NAMALWA (cell line): Measurements from ENCODE around the gene MICALL1.

Experiments used
- DNase-seq: peaks from one replicate; pipeline ENCODE4 v3.0.0-alpha.2; 2015; ENCODE audit warnings: low spot score

Gene MICALL1

GRCh38 chr22:37904572-37905533, 1.2 kb upstream of the MICALL1 start:
- no peak for DNase-seq

GRCh38 chr22:37906364-37907008, 389 bp downstream of the MICALL1 start:
- peak; percentile 38 for DNase-seq

- no peak for DNase-seq
Observed at GRCh38 chr22:37907036-37907954, 1.2 kb downstream of the MICALL1 start.

- no peak for DNase-seq
Observed at GRCh38 chr22:37909766-37910165, 3.7 kb downstream of the MICALL1 start.

GRCh38 chr22:37910890-37911672, 5.0 kb downstream of the MICALL1 start:
- no peak for DNase-seq

- no peak for DNase-seq
Observed at GRCh38 chr22:37911697-37912096, 5.6 kb downstream of the MICALL1 start.

GRCh38 chr22:37912171-37912570, 6.1 kb downstream of the MICALL1 start:
- DNase-seq = no peak

- no peak for DNase-seq
Observed at GRCh38 chr22:37913233-37913721, 7.2 kb downstream of the MICALL1 start.

GRCh38 chr22:37916311-37916710, 10.2 kb downstream of the MICALL1 start:
- no peak for DNase-seq

GRCh38 chr22:37917874-37918548, 11.9 kb downstream of the MICALL1 start:
- DNase-seq = peak; percentile 54

- DNase-seq = no peak
Observed at GRCh38 chr22:37918580-37919270, 12.6 kb downstream of the MICALL1 start.

GRCh38 chr22:37920126-37920525, 14.0 kb downstream of the MICALL1 start:
- no peak for DNase-seq

GRCh38 chr22:37922191-37922590, 16.1 kb downstream of the MICALL1 start:
- no peak for DNase-seq

- no peak for DNase-seq
Observed at GRCh38 chr22:37923927-37924326, 17.8 kb downstream of the MICALL1 start.

- no peak for DNase-seq
Observed at GRCh38 chr22:37924386-37925065, 18.4 kb downstream of the MICALL1 start.

- DNase-seq = no peak
Observed at GRCh38 chr22:37925330-37925729, 19.2 kb downstream of the MICALL1 start.

- no peak for DNase-seq
Observed at GRCh38 chr22:37925767-37926166, 19.7 kb downstream of the MICALL1 start.

- no peak for DNase-seq
Observed at GRCh38 chr22:37926358-37926757, 20.3 kb downstream of the MICALL1 start.
